ENCODE results near the gene RBM38. TPM values are rescaled to one million over a fixed set of nuclear protein-coding genes. Genes with fewer than 3 reads are reported as not detected.

RBM38 gene
- total RNA-seq, 1 donor = 8.2 TPM

- H3K4me3 ChIP-seq (ENCODE audit: low read depth, low read length) = no peak overlapping the region
- TF ChIP-seq, protein P1, sequence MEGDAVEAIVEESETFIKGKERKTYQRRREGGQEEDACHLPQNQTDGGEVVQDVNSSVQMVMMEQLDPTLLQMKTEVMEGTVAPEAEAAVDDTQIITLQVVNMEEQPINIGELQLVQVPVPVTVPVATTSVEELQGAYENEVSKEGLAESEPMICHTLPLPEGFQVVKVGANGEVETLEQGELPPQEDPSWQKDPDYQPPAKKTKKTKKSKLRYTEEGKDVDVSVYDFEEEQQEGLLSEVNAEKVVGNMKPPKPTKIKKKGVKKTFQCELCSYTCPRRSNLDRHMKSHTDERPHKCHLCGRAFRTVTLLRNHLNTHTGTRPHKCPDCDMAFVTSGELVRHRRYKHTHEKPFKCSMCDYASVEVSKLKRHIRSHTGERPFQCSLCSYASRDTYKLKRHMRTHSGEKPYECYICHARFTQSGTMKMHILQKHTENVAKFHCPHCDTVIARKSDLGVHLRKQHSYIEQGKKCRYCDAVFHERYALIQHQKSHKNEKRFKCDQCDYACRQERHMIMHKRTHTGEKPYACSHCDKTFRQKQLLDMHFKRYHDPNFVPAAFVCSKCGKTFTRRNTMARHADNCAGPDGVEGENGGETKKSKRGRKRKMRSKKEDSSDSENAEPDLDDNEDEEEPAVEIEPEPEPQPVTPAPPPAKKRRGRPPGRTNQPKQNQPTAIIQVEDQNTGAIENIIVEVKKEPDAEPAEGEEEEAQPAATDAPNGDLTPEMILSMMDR (IDR thresholded peaks at IDR 0.05; ENCODE audit: insufficient read depth, low read depth, low read length) = no peak
- no peak for DNase-seq (ENCODE audit: low read depth)
These were observed 51.1 kb downstream of the RBM38 start for GRCh38 chr20:57442158-57442887.

GRCh38 chr20:57442888-57443239 is 51.7 kb downstream of the RBM38 start:
- no peak for DNase-seq (ENCODE audit: low read depth)
- TF ChIP-seq, protein P1 (IDR thresholded peaks at IDR 0.05; ENCODE audit: insufficient read depth, low read depth, low read length) = no peak
- H3K4me3 ChIP-seq (ENCODE audit: low read depth, low read length) = no peak overlapping the region

GRCh38 chr20:57443349-57444265 is 52.4 kb downstream of the RBM38 start:
- DNase-seq (ENCODE audit: low read depth) = no peak
- no peak overlapping the region for H3K4me3 ChIP-seq (ENCODE audit: low read depth, low read length)
- TF ChIP-seq, protein P1 (IDR thresholded peaks at IDR 0.05; ENCODE audit: insufficient read depth, low read depth, low read length) = no peak

- H3K4me3 ChIP-seq (ENCODE audit: low read depth, low read length) = no peak overlapping the region
- TF ChIP-seq, protein P1 (IDR thresholded peaks at IDR 0.05; ENCODE audit: insufficient read depth, low read depth, low read length) = no peak
- DNase-seq (ENCODE audit: low read depth) = no peak
These were observed 53.3 kb downstream of the RBM38 start for GRCh38 chr20:57444394-57445048.

DNA sequence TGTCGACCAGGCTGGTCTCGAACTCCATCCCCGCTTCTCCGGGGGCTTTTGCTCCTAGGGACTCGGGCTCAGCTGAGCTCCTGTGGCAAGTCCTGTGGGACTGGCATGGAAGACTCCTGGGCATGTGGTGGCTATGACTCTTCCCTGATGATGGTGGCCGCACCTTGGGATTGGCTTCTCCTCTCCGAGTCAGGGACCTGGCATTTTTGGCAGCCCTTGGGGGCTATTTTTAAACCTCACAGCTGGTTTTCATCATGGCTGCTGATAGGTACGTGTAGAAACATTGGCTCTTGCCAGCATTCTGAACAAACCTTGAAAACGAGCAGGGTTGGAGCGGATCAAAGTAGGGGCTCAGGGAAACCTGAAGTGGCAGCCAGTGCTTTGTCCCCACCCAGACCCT is 54.1 kb downstream of the RBM38 start:
- peak; percentile 39 for DNase-seq (ENCODE audit: low read depth)
- TF ChIP-seq, protein P1 (IDR thresholded peaks at IDR 0.05; ENCODE audit: insufficient read depth, low read depth, low read length) = no peak
- H3K4me3 ChIP-seq (ENCODE audit: low read depth, low read length) = no peak overlapping the region

- no peak for DNase-seq (ENCODE audit: low read depth)
- TF ChIP-seq, protein P1 (IDR thresholded peaks at IDR 0.05; ENCODE audit: insufficient read depth, low read depth, low read length) = no peak
- no peak overlapping the region for H3K4me3 ChIP-seq (ENCODE audit: low read depth, low read length)
These were observed 54.6 kb downstream of the RBM38 start for GRCh38 chr20:57445774-57446173.
